HG03558 (cell line): ENCODE measurements around the gene NLRX1.
"Not testable (repeated sequence)": the region's sequence is repeated elsewhere in the genome, so short reads cannot be mapped to it uniquely, and the experiment has no call there.

ENCODE experiments used
- ATAC-seq: cut with Tn5 transposase; IDR thresholded peaks from one replicate; pipeline ENCODE4 v1.9.1; 2021; ENCODE audit warnings: moderate number of reproducible peaks; ENCODE audit not compliant: unreplicated experiment; ENCODE audit errors: extremely low read depth

NLRX1 gene

DNA sequence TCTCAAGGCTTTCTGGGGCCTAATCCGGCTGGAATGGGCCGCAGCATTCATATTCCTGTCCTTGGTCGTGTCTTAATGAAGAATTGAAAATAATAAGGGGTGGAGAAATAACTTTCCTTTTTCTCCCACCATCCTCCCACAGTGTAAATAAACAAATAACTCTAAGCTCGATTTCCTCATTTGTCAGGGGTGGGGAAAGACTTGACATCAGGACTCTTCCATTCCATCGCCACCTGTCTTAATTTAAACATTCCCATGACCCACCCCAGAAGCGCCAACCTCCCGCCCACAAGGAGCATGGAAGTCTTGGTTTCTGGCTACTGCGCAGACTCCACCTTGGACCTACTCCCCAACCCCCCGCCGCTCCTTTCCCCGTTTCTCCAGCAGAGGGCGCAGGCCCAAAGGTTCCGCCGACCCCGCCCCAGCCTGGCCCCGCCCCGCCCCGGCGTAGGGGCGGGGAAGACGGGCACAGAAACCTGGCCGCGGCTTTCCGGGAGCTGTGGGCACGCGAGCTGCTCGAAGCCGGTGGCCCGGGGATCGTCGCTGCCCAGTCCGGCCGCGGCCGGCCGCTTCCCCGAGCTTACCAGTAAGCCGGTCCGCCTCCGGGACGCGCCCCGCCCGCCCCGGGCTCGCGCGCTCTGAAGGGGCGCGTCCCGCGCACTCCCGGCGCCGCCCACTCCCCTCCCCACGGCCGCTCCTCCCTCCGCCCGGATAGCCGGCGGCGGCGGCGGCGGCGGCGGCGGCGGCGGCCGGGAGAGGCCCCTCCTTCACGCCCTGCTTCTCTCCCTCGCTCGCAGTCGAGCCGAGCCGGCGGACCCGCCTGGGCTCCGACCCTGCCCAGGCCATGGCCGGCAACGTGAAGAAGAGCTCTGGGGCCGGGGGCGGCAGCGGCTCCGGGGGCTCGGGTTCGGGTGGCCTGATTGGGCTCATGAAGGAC lies 37.3 kb downstream of the NLRX1 start, which contains the start of gene CBL:
Gene CBL, plus strand, starts transcription at position 766 of the 937 bp plus-strand sequence. Its CDS starts 79 bp downstream, at position 845.
- ATAC-seq = peak; percentile 38

DNA sequence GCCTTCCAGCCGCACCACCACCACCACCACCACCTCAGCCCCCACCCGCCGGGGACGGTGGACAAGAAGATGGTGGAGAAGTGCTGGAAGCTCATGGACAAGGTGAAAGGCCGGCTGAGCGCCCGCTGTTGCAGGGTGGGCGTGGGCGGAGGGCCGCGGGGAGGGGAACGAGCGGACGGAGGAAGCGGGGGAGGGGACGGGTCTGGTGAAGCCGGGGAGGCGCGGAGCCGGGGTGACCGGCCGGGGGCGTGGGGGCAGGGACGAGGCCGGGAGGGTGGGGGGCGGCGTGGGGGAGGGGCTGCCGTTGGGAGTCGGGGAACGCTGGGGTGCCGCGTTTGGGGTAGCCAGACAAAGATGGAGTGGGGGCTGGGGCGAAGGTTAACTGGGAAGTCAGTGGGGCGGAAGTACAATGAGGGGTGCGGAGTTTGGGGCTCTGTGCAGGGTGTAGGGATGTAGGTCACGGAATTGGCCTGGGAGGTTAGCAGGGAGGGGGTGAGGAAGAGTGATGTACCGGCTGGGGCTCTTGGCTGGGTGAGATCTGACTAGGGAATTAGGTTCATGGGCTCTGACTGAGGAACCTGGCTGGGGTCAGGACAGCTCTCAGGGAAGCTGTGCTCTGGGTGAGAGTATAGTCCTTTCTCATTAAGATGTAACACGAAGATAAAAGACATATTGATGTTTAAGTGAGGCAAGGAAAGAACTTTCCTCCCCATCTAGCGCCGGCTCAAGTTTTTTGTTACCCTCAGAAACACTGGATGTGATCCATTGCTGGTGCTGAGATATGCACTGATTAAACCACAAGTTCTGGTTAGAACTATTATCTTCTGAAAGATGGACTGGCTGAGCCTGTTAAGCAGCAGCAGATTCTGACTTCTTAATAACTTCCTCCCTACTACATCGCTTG lies 38.2 kb downstream of the NLRX1 start:
- no peak for ATAC-seq

DNA sequence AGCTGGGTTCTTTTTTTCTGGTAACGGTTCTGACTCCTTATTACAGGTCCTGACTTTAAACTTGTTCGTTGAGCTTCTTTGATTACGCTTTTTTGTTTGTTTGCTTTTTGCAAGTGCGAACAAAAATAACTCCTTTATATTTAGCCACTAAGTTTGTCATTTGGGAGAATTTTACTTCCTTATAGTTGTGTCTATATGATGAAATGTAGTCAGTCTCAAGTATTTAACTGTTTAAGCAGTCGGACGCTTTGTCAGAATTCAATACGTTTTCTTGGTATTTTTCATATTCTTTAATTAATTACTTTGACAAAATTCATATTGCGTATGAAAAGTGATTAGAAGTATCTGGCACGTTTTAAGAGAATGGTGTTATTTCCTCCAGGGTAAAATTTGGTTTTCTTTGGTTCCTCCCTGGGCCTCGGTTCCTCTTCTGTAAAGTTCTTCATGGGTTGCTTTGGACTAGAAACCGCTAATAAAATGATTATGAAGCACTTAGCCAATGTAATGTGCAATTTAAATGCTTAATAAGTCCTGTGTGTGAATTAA lies 39.0 kb downstream of the NLRX1 start:
- ATAC-seq = no peak

DNA sequence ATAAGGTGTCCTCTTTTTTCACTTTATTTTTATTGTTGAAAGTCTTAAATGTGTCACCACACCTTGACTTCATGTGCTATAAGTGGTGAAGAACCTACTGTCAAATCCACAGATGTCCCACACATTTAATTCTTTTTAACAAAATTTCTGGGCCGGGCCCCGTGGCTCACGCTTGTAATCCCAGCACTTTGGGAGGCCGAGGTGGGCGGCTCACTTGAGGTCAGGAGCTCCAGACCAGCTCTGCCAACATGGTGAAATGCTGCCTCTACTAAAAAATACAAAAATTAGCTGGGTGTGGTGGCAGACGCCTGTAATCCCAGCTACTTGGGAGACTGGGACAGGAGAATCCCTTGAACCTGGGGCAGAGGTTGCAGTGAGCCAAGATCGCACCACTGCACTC lies 40.7 kb downstream of the NLRX1 start:
- ATAC-seq = no peak

DNA sequence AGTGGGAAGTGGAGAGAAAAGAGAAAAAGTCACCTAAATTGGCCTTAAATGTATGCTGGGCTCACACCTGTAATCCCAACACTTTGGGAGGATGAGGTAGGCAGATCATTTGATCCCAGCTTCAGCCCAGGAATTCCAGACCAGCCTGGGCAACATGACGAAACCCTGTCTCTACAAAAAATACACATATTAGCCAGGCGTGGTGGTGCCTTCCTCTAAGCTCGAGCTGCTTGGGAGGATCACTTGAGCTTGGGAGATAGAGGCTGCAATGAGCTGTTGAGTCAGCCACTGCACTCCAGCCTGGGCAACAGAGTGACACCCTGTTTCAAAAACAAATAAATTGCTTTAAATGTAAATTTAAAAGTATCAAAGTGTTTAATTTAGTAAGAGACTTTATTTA lies 41.5 kb downstream of the NLRX1 start:
- ATAC-seq = no peak

DNA sequence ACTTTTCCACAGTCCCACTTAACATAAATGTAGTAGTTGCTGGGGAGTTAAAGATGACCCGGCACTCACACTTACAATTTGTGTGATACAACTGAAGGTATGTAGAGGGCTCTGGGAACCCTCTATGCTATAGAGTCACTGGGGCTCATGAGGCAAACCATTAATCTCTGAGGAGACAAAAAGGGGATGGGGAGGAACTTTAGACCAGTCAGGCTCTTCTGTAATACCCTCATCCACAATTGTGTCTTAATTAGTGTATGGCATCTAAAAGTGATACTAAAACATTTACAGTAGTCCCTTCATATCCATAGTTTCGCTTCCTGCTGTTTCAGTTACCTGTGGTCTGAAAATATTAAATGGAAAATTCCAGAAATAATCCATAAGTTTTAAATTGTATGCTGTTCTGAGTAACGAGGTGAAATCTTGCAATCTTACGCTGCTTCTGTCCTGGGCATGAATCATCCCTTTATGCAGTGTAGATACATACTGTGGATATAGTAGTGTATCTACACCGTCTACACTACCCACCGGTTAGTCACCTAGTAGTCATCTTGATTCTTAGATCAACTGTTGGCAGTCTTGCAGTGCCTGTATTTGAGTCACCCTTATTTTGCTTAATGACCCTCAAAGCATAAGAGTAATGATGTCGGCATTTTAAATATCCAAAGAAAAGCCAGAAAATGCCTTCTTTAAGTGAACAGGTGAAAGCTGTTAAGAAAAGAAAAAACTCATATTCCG lies 49.8 kb downstream of the NLRX1 start:
- ATAC-seq = no peak

DNA sequence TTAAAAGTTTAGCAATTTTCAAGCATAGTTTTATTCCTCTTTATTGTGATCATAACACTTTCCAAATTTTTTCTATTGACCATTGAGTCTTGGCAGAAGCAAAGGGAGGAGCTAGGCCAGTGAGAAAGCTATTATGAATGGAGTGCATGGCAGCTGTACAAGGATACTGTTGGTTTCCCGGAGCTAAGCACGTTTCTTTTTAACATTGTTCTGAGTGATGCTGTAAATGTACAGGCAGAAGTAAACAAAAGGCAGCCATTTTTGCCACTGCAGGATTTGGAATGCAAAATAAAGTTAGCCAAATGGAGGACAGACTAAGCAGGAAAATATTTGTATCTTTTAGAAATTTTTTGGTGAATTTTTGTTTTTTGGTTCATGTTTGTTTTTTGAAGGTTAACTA lies 53.8 kb downstream of the NLRX1 start:
- no peak for ATAC-seq

DNA sequence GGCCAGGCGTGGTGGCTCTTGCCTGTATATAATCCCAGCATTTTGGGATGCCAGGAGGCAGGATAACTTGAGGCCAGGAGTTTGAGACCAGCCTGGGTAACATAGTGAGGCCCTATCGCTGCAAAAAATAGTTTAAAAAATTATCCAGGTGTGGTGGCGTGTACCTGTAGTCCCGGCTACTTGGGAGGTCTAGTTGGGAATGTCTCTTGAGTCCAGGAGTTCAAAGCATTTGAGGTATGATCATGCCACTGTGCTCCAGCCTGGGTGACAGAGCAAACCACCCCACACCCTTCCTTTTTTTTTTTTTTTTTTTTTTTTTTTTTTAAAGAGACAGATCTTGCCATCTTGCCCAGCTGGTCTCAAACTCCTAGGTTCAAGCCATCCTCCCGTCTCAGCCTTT lies 54.4 kb downstream of the NLRX1 start:
- no peak for ATAC-seq

DNA sequence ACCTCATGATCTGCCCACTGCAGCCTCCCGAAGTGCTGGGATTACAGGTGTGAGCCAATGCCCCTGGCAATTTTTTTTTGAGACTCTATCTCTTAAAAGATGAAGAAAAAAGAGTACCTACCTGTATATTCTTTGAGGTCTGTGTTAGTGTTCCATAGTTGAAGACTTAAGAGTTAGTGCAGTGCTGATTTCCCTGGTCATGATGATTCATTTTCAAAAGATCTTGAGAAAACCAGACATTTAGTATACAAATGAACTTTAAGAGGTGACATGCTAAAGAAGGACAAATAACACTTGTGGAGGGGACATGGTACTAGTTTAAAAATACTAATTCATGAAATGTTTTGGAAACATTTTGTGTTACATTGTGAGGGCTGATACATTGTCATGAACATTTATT lies 55.3 kb downstream of the NLRX1 start:
- no peak for ATAC-seq

DNA sequence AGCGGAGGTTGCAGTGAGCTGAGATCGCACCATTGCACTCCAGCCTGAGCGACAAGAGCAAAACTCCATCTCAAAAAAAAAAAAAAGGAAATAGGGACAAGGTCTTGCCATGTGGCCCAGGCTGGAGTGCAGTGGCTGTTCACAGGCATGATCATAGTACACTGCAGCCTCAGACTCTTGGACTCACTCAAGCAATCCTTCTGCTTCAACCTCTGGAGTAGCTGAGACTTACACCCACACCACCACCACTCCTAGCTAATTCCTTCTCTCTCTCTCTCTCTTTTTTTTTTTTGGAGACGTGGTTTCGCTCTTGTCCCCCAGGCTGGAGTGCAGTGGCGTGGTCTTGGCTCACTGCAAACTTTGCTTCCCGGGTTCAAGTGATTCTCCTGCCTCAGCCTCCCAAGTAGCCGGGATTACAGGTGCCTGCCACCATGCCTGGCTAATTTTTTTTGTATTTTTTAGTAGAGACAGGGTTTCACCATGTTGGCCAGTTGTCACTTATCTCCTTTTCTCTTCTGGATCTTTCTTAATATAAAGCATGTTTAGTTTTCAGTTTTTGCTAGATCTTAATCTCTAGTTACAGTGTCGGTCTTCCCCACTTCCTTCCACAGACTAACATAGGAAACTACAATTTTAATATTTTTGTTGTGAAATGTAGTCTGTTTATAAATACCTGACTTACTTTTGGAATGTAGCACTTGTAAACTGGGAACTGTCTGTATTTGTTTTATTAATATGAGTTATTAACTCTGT lies 60.2 kb downstream of the NLRX1 start:
- ATAC-seq = not testable (repeated sequence)

DNA sequence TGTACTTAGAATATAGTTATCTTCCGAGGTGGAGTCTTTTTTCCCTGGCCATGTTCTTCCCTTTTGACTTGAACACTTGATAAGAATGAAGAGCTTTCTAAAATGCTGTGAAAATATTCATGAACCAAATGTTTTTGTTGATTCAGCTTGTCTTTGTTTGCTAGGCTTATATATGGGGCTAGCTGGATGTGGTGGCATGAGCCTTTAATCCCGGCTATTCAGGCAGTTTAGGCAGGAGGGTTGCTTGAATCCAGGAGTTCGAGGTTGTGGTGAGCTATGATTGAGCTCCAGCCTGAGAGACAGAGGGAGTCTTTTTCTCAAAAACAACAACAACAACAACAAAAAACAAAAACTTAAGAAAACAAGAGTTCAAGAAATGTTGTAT lies 60.8 kb downstream of the NLRX1 start:
- no peak for ATAC-seq

DNA sequence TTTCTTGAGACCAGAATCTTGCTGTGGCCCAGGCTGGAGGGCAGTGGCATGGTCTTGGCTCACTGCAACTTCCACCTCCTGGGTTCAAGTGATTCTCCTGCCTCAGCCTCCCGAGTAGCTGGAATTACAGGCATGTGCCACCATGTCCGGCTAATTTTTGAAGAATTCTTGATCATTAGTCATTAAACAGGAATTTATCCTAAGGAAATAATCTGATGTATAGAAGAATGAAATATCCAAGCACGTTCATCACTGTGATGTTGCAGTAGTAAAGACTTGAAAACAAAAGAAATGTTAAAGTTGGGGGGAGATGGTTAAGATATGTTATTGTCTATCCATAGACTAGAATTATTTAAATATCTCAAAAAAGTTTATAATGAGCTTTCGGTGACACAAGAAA lies 61.2 kb downstream of the NLRX1 start:
- ATAC-seq = no peak
